CD4-positive, CD25-positive, alpha-beta regulatory T cell (primary cell): ENCODE measurements around the gene NPAS2. TPM values are rescaled to one million over a fixed set of nuclear protein-coding genes. Genes with fewer than 3 reads are reported as not detected.
A peak's percentile ranks its signal among the peaks of the same experiment; 100 is the strongest.

ENCODE experiments used
- ATAC-seq, 2 donors: fragments of 150-1000 bp; cut with Tn5 transposase; one replicate each; pipeline ENCODE4 v1.10.0; 2021; ENCODE audit warnings: low read depth in 2 of 2, moderate number of reproducible peaks in 2 of 2, moderate library complexity in 1 of 2
- DNase-seq, 3 donors: peaks; one replicate each; pipeline versions ENCODE4 v3.0.0 to v3.0.0-alpha.2; 2012 to 2022; ENCODE audit warnings: mixed read lengths in 1 of 3
- H3K27ac ChIP-seq: one replicate; pipeline ENCODE4 v1.7.0; 2013; ENCODE audit warnings: mild to moderate bottlenecking, low read length; ENCODE audit not compliant: insufficient read depth, poor library complexity, severe bottlenecking
- H3K27me3 ChIP-seq: one replicate; pipeline ENCODE4 v1.7.0; 2013; ENCODE audit warnings: low read length; ENCODE audit not compliant: control insufficient read depth, insufficient read depth
- H3K36me3 ChIP-seq: one replicate; pipeline ENCODE4 v1.7.0; 2013; ENCODE audit warnings: mild to moderate bottlenecking, low read length, moderate library complexity; ENCODE audit not compliant: control insufficient read depth, insufficient read depth
- H3K4me1 ChIP-seq: 2 replicates; pipeline ENCODE4 v1.7.0; 2013; ENCODE audit warnings: mild to moderate bottlenecking, low read length; ENCODE audit not compliant: insufficient read depth, control insufficient read depth, poor library complexity, severe bottlenecking
- H3K4me3 ChIP-seq: one replicate; pipeline ENCODE4 v1.7.0; 2013; ENCODE audit warnings: low read depth, mild to moderate bottlenecking, low read length, moderate library complexity
- H3K9me3 ChIP-seq, 2 experiments: 1 replicate in 1 of 2; 2 replicates in 1 of 2; pipeline ENCODE4 v1.7.0; 2013; ENCODE audit warnings: low read length in 2 of 2, mild to moderate bottlenecking in 1 of 2, moderate library complexity in 1 of 2; ENCODE audit not compliant: control insufficient read depth in 2 of 2
- H3K27ac Mint-ChIP-seq, 3 donors: one replicate each; pipeline ENCODE4 v1.8.0; 2020 to 2022; ENCODE audit warnings: mild to moderate bottlenecking in 3 of 3, mixed read lengths in 3 of 3, moderate library complexity in 2 of 3
- H3K27me3 Mint-ChIP-seq: one replicate; pipeline ENCODE4 v1.8.0; 2022; ENCODE audit warnings: mild to moderate bottlenecking, mixed read lengths
- H3K36me3 Mint-ChIP-seq: one replicate; pipeline ENCODE4 v1.8.0; 2020; ENCODE audit warnings: mixed read lengths
- H3K4me1 Mint-ChIP-seq, 4 donors: one replicate each; pipeline ENCODE4 v1.8.0; 2020 to 2022; ENCODE audit warnings: mixed read lengths in 4 of 4, mild to moderate bottlenecking in 1 of 4
- H3K4me3 Mint-ChIP-seq, 4 donors: one replicate each; pipeline ENCODE4 v1.8.0; 2020 to 2022; ENCODE audit warnings: mild to moderate bottlenecking in 4 of 4, mixed read lengths in 4 of 4, moderate library complexity in 3 of 4
- H3K9me3 Mint-ChIP-seq, 7 donors: one replicate each; pipeline ENCODE4 v1.8.0; 2020 to 2022; ENCODE audit warnings: mixed read lengths in 7 of 7, mild to moderate bottlenecking in 3 of 7, moderate library complexity in 2 of 7
- polyA plus RNA-seq, 4 donors: library from polyadenylated mRNA; unstranded; fragments of 300-500 nt; fragmentation: Illumina TruSeq; gene quantifications; one replicate each; pipeline ENCODE4 v1.2.3, GENCODE V29; 2021
- total RNA-seq: library from RNA; stranded (reverse); gene quantifications from one replicate; pipeline ENCODE4 v1.2.3, GENCODE V29; 2022

Gene NPAS2, protein sequence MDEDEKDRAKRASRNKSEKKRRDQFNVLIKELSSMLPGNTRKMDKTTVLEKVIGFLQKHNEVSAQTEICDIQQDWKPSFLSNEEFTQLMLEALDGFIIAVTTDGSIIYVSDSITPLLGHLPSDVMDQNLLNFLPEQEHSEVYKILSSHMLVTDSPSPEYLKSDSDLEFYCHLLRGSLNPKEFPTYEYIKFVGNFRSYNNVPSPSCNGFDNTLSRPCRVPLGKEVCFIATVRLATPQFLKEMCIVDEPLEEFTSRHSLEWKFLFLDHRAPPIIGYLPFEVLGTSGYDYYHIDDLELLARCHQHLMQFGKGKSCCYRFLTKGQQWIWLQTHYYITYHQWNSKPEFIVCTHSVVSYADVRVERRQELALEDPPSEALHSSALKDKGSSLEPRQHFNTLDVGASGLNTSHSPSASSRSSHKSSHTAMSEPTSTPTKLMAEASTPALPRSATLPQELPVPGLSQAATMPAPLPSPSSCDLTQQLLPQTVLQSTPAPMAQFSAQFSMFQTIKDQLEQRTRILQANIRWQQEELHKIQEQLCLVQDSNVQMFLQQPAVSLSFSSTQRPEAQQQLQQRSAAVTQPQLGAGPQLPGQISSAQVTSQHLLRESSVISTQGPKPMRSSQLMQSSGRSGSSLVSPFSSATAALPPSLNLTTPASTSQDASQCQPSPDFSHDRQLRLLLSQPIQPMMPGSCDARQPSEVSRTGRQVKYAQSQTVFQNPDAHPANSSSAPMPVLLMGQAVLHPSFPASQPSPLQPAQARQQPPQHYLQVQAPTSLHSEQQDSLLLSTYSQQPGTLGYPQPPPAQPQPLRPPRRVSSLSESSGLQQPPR
- total RNA-seq (0.54 TPM), polyA plus RNA-seq (under 1 TPM in 3 of 4 donors, not detected in 1; 0.22 to 0.72 (median 0.53) TPM)

DNA sequence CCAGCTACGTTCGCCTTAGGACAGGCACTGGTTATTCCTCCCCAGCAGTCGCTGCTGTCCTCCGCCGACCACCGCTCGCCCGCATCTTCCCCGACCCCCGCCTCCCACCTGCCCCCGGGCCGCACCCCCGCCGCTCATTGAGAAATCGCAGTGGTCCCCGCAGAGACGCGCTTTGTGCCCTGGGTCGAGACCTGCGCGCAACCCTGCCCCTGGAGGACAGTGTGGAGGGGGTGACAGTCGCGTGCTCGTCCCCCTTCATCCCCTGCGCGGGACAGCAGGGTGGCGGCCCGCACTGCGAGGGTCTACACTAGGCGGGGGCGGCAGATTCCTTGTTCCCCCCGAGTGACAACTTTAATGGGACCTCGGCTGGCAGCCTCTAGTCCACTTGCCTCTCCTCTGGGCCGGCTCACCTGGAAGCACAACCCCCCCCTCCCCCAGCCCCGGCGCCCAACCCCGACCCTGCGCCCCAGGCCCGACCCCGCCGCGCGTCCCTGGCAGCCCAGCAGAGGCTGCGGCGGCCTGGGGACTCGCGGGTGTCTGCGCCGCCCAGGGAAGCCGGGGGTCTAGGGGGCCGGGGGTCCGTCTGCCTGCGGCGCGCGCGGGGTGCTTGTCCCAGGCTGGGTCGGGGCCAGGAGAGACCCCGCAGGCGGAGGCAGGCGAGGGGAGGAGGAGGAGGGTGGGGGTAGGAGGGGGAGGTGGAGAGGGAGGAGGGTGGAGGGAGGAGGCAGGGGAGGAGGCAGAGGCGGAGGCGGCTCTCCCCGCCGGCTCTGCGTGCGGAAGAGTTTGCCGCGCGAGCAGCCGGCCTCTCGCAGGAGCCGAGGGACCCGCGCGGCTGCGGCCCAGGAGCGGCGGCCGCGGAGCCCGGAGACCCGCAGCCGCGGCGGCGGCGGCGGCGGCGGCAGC, at the start of gene NPAS2:
NPAS2 (plus strand) TSS at position 770 of the 903 bp plus-strand sequence. CDS start 84,616 bp downstream, outside the sequence.
- Mint-ChIP-seq H3K4me3 (peak within 1 kb of the TSS in 3 of 4 donors; percentile 43 to 69 (median 66)), H3K27ac (no peak within 1 kb of the TSS), H3K9me3 (peaks cover 0 to 2% (median 0%) of the 10 kb centered on the region in 7 donors), H3K4me1 (peaks cover 0 to 14% (median 4%) of the 10 kb centered on the region in 4 donors), H3K27me3 (peaks cover 70% of the 10 kb centered on the region), H3K36me3 (no peaks in the 10 kb centered on the region)
- Histone ChIP-seq H3K27ac (no peak within 1 kb of the TSS), H3K4me3 (no peak within 1 kb of the TSS), H3K27me3 (peaks cover 32% of the 10 kb centered on the region), H3K36me3 (no peaks in the 10 kb centered on the region), H3K4me1 (peaks cover 9% of the 10 kb centered on the region), H3K9me3 (no peaks in the 10 kb centered on the region)
- DNase-seq (peak in 1 of 3 donors; percentile 8), ATAC-seq (no peak)

DNA sequence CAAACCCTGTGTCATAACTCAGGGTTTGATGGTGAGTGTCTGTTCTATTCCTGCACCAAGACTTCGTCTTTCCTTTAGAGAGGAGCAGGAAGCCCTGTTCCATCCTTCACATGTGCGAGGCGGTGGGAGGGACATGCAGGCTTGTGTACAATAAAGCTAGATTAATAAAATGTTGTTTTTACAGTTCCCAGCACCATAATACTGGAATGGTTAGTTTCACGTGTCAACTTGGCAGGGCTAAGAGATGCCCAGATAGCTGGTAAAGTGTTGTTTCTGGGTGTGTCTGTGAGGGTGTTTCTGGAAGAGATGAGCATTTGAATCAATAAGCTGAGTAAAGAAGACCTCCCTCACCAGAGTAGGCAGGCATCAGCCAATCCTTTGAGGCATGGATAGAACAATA, 48.8 kb upstream of the NPAS2 start:
- no peak overlapping the region for H3K4me3 Mint-ChIP-seq

DNA sequence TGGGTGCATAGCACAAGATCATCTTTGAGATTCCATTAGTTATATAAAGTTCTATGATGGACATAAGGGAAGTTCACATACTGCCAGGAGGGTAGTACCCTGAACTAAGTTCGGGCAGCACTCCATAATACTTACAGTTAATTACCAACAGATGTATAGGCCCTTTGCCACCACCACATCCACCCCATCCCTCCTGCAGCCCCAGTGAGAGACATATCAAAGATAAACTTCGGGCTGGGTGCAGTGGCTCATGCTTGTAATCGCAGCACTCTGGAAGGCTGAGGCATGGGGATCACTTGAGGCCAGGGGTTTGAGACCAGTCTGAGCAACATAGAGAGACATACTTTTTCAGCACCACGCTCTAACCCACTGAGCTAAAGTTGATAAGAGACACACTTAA, 46.4 kb upstream of the NPAS2 start:
- Histone ChIP-seq H3K4me1 (no peaks in the 10 kb centered on the region), H3K27ac (no peak overlapping the region), H3K27me3 (peaks cover 2% of the 10 kb centered on the region), H3K4me3 (no peak overlapping the region), H3K9me3 (no peaks in the 10 kb centered on the region), H3K36me3 (no peaks in the 10 kb centered on the region)
- H3K27ac Mint-ChIP-seq: no peak overlapping the region
- H3K4me3 Mint-ChIP-seq: no peak overlapping the region
- peaks cover 10% of the 10 kb centered on the region for H3K27me3 Mint-ChIP-seq
- no peaks in the 10 kb centered on the region for H3K36me3 Mint-ChIP-seq
- peaks cover 0 to 2% (median 0%) of the 10 kb centered on the region in 7 donors for H3K9me3 Mint-ChIP-seq
- DNase-seq (no peak), ATAC-seq (no peak)
- no peaks in the 10 kb centered on the region for H3K4me1 Mint-ChIP-seq

More for the DNA sequence above, 48.8 kb upstream of the NPAS2 start:
- H3K27ac ChIP-seq: no peak overlapping the region
- Mint-ChIP-seq H3K27me3 (peaks cover 10% of the 10 kb centered on the region), H3K36me3 (no peaks in the 10 kb centered on the region), H3K4me1 (peaks cover 0 to 1% (median 0%) of the 10 kb centered on the region in 4 donors), H3K27ac (no peak overlapping the region), H3K9me3 (peaks cover 0 to 2% (median 0%) of the 10 kb centered on the region in 7 donors)
- H3K36me3 ChIP-seq: no peaks in the 10 kb centered on the region
- no peaks in the 10 kb centered on the region for H3K9me3 ChIP-seq
- no peak for DNase-seq
- H3K27me3 ChIP-seq: peaks cover 2% of the 10 kb centered on the region
- no peaks in the 10 kb centered on the region for H3K4me1 ChIP-seq
- no peak overlapping the region for H3K4me3 ChIP-seq
- no peak for ATAC-seq

DNA sequence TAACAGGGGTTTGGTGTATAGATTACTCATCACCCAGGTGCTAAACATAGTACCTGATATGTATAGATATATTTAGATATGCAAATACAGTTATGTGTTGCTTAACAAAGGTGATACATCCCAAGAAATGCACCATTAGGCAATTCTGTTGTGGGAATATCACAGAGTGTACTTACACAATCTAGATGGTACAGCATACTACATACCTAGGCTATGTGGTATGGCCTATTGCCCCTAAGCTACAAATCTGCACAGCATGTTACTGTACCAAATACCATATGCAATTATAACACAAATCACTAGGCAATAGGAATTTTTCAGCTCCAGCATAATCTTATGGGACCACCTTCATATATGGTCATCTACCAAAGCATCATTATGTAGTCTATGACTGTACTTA, 43.5 kb upstream of the NPAS2 start:
- DNase-seq (no peak), ATAC-seq (no peak)
- Mint-ChIP-seq H3K4me1 (no peaks in the 10 kb centered on the region), H3K36me3 (no peaks in the 10 kb centered on the region), H3K4me3 (no peak overlapping the region), H3K9me3 (peaks cover 0 to 2% (median 0%) of the 10 kb centered on the region in 7 donors), H3K27ac (no peak overlapping the region), H3K27me3 (no peaks in the 10 kb centered on the region)
- Histone ChIP-seq H3K36me3 (no peaks in the 10 kb centered on the region), H3K27ac (no peak overlapping the region), H3K9me3 (no peaks in the 10 kb centered on the region), H3K4me3 (no peak overlapping the region), H3K27me3 (peaks cover 2% of the 10 kb centered on the region), H3K4me1 (no peaks in the 10 kb centered on the region)

DNA sequence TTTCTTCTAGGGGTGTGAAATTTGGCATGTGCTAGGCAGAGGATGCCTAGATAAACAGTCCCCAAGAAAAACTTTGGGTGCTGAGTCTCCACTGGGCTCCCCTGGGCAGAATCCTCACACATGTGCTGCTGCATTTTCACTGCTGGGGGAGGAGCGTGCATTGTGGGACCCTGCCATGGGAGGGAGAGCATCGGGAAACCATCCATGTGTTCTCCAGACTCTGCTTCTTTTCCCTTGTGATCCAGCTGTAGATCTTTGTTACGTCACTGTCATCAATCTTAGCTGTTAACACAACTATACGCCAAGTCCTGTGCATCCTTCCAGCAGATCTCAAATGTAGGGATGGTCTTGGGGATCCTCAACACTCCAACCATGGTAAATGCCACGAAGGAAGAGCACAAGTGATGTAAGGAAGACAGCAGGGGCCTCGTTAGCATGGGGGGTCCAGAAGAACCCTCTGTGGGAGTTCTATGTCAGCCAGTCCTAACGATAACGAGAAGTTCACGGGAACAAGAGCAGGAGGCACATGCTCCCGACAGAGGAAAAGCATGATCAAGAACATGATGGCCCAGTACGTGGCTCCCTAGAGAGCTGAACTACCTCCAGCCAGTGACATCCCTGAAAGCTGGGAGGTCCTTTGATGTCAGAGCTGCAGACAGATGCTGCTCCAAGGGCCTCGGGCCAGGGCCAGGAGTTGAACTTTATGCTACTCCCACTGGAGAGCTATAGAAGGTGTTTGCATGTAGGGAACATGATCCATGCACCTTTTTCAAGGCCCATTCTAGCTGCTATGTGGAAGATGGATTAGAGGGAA, 41.1 kb upstream of the NPAS2 start:
- Mint-ChIP-seq H3K4me3 (no peak overlapping the region), H3K9me3 (peaks cover 0 to 2% (median 0%) of the 10 kb centered on the region in 7 donors), H3K36me3 (no peaks in the 10 kb centered on the region), H3K4me1 (no peaks in the 10 kb centered on the region), H3K27me3 (no peaks in the 10 kb centered on the region), H3K27ac (no peak overlapping the region)
- Histone ChIP-seq H3K27me3 (no peaks in the 10 kb centered on the region), H3K27ac (no peak overlapping the region), H3K4me1 (no peaks in the 10 kb centered on the region), H3K4me3 (no peak overlapping the region), H3K36me3 (no peaks in the 10 kb centered on the region), H3K9me3 (no peaks in the 10 kb centered on the region)
- DNase-seq: no peak
- ATAC-seq: no peak

DNA sequence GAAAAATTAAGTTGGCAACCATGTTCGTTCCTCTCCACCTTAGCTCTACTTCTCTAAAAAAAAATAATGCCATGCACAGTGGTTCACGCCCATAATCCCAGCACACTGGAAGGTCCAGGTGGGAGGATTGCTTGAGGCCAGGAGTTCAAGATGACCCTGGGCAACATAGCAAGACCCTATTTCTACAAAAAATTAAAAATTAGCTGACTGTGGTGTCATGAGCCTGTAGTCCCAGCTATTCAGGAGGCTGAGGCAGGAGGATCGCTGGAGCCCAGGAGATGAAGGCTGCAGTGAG, 40.1 kb upstream of the NPAS2 start:
- H3K4me3 Mint-ChIP-seq: no peak overlapping the region
- no peak for DNase-seq
- Histone ChIP-seq H3K4me1 (no peaks in the 10 kb centered on the region), H3K27me3 (no peaks in the 10 kb centered on the region), H3K36me3 (no peaks in the 10 kb centered on the region), H3K27ac (no peak overlapping the region), H3K9me3 (no peaks in the 10 kb centered on the region), H3K4me3 (no peak overlapping the region)
- ATAC-seq: no peak
- no peak overlapping the region for H3K27ac Mint-ChIP-seq
- peaks cover 5% of the 10 kb centered on the region for H3K27me3 Mint-ChIP-seq
- peaks cover 0 to 2% (median 0%) of the 10 kb centered on the region in 7 donors for H3K9me3 Mint-ChIP-seq
- no peaks in the 10 kb centered on the region for H3K4me1 Mint-ChIP-seq
- H3K36me3 Mint-ChIP-seq: no peaks in the 10 kb centered on the region
